GM12878 (cell line): Measurements from ENCODE around the gene SLC16A6. TPM values are rescaled to one million over a fixed set of nuclear protein-coding genes. Genes with fewer than 3 reads are reported as not detected.

Experiments used
- CHD2 ChIP-seq: IDR thresholded peaks from 2 replicates; pipeline ENCODE4 v1.6.1; 2011; ENCODE audit warnings: low read depth, low read length, improper control_type of control experiment, borderline replicate concordance
- EP300 ChIP-seq, 2 experiments: fragments of 150-350 bp in 1 of 2; IDR thresholded peaks; 2 replicates each; pipeline ENCODE4 v1.6.1; 2011 to 2012; ENCODE audit warnings: low read depth in 2 of 2, low read length in 2 of 2, borderline replicate concordance in 1 of 2, improper control_type of control experiment in 1 of 2, inconsistent platforms in 1 of 2; ENCODE audit not compliant: control insufficient read depth in 1 of 2
- GATAD2B ChIP-seq: fragments of 450-650 bp; conservative IDR thresholded peaks from 2 replicates; pipeline ENCODE4 v1.6.1; 2017; ENCODE audit warnings: low read depth, mild to moderate bottlenecking, moderate library complexity
- HCFC1 ChIP-seq: fragments of 150-350 bp; IDR thresholded peaks from 2 replicates; pipeline ENCODE4 v1.6.1; 2014; ENCODE audit warnings: low read length
- JUNB ChIP-seq: IDR thresholded peaks from 2 replicates; pipeline ENCODE4 v1.6.1; 2016; ENCODE audit warnings: antibody characterized with exemption, mild to moderate bottlenecking
- MTA3 ChIP-seq: IDR thresholded peaks from 2 replicates; pipeline ENCODE4 v1.6.1; 2012; ENCODE audit warnings: low read length, inconsistent platforms, borderline replicate concordance
- MXI1 ChIP-seq: fragments of 150-350 bp; IDR thresholded peaks from 2 replicates; pipeline ENCODE4 v1.6.1; 2011; ENCODE audit warnings: low read depth, mild to moderate bottlenecking, inconsistent platforms, low read length, improper control_type of control experiment
- NBN ChIP-seq: fragments of 450-650 bp; IDR thresholded peaks from 2 replicates; pipeline ENCODE4 v1.6.1; 2016
- NFXL1 ChIP-seq: fragments of 450-650 bp; IDR thresholded peaks from 2 replicates; pipeline ENCODE4 v1.6.1; 2017; ENCODE audit warnings: antibody characterized with exemption, mild to moderate bottlenecking, borderline replicate concordance
- NRF1 ChIP-seq: conservative IDR thresholded peaks from 2 replicates; pipeline ENCODE4 v1.6.1; 2011; ENCODE audit warnings: mild to moderate bottlenecking, low read depth, low read length, improper control_type of control experiment
- SPI1 ChIP-seq: IDR thresholded peaks from 2 replicates; pipeline ENCODE4 v1.6.1; 2011; ENCODE audit warnings: low read depth, mild to moderate bottlenecking, low read length, moderate library complexity, borderline replicate concordance; ENCODE audit not compliant: insufficient read depth
- TARDBP ChIP-seq: IDR thresholded peaks from 2 replicates; pipeline ENCODE4 v1.6.1; 2016; ENCODE audit warnings: borderline replicate concordance
- polyA plus RNA-seq, 11 experiments: library from polyadenylated mRNA; depleted of rRNA in 4 of 11; unstranded in 6 of 11; stranded (reverse) in 5 of 11; fragments of >200 nt; fragmentation: Nextera tagmentation in 4 of 11; fragmentation: Illumina TruSeq in 1 of 11; extraction: Ambion mirVana in 4 of 11; extraction: Trizol in 1 of 11; gene quantifications; 1 replicate in 1 of 11; 2 replicates in 10 of 11; pipeline versions ENCODE4 v1.2.1 to v1.2.3, GENCODE V29; 2011 to 2016; ENCODE audit warnings: inconsistent platforms in 2 of 11, missing spikeins in 2 of 11, low read depth in 1 of 11
- total RNA-seq, 4 experiments: library from RNA; depleted of rRNA in 3 of 4; stranded (reverse); fragments of >200 nt in 3 of 4; fragmentation: Illumina TruSeq in 1 of 4; extraction: Trizol in 1 of 4; gene quantifications; 2 replicates each; pipeline versions ENCODE4 v1.2.1 to v1.2.3, GENCODE V29; 2013 to 2021
- TF ChIP-seq, protein P1 (sequence below): fragments of 450-650 bp; IDR thresholded peaks from 2 replicates; pipeline ENCODE4 v1.6.1; 2018; ENCODE audit warnings: borderline replicate concordance, mild to moderate bottlenecking; ENCODE audit not compliant: partially characterized antibody
- TF ChIP-seq, protein P2 (sequence below): IDR thresholded peaks from 2 replicates; pipeline ENCODE4 v1.6.1; 2012; ENCODE audit warnings: low read length, inconsistent platforms
- TF ChIP-seq, protein P3 (sequence below): fragments of 450-650 bp; IDR thresholded peaks from 2 replicates; pipeline ENCODE4 v1.6.1; 2017; ENCODE audit warnings: mild to moderate bottlenecking
- TF ChIP-seq, protein P4 (sequence below): IDR thresholded peaks from 2 replicates; pipeline ENCODE4 v1.6.1; 2012; ENCODE audit warnings: low read depth, low read length, improper control_type of control experiment
- TF ChIP-seq, protein P5 (sequence below): IDR thresholded peaks from 2 replicates; pipeline ENCODE4 v1.6.1; 2011; ENCODE audit warnings: mild to moderate bottlenecking, low read depth, low read length, moderate library complexity; ENCODE audit not compliant: insufficient replicate concordance
- TF ChIP-seq, protein P6 (sequence below), 3 experiments: IDR thresholded peaks in 2 of 3; conservative IDR thresholded peaks in 1 of 3; 2 replicates each; pipeline ENCODE4 v1.5.1; 2011; ENCODE audit warnings: low read depth in 3 of 3, low read length in 3 of 3, mild to moderate bottlenecking in 3 of 3, control low read depth in 2 of 3, moderate library complexity in 2 of 3, inconsistent platforms in 1 of 3, mixed read lengths in 1 of 3; ENCODE audit not compliant: control insufficient read depth in 2 of 3, insufficient read depth in 1 of 3; ENCODE audit errors: extremely low read depth in 1 of 3

Gene SLC16A6
- total and polyA plus RNA-seq, 10 of the 15 experiments (the other 5 are each of a cell fraction or from before 2014, with no cell fraction given) = 2.4 to 8.8 (median 6.0) TPM

DNA sequence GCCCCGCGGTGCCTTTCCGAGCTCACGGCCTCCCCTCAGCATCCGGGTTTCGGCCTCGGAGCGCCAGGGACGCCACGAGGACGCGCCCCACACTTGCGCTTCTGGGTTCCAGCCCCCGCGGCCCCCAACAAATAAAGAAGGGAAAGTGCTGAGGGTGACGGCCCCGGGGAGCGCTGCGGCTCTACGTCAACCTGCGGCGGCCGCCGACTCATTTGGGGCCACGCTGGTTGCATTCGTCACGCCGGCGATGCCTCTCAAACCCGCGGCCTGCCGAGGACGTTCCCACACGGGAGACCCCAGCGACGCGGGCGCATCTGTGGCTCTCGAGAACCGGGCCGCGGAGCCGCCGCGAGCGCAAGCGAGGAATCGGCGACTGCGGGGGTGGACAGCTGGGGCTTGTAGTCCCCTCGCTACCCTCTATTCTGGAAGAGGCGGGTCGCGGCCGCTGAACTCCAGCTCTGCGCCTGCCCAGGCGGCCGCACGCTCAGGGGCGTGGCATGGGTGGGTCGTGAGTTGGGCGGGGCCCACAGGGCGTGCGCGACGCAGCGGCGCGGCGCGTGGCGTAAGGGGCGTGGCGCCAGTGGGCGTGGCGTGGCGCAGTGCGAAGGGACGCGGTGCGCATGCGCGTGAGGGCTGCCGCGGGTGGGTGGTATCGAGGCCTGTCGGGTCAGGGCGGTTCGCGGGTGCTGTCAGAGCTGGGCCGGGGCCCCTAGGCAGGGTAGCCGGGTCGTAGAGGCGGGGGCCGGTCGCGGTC lies 43.3 kb downstream of the SLC16A6 start, which contains the start of gene AMZ2 (continued):
- no peak for TF ChIP-seq MTA3
- TF ChIP-seq CHD2 = no peak
- peak; percentile 70 for TF ChIP-seq HCFC1
- no peak for TF ChIP-seq EP300 (IDR thresholded peaks at IDR 0.05; ENCODE audit: borderline replicate concordance in 1 of 2, control insufficient read depth in 1 of 2, low read depth in 2 of 2, low read length in 2 of 2)
- TF ChIP-seq, protein P1, sequence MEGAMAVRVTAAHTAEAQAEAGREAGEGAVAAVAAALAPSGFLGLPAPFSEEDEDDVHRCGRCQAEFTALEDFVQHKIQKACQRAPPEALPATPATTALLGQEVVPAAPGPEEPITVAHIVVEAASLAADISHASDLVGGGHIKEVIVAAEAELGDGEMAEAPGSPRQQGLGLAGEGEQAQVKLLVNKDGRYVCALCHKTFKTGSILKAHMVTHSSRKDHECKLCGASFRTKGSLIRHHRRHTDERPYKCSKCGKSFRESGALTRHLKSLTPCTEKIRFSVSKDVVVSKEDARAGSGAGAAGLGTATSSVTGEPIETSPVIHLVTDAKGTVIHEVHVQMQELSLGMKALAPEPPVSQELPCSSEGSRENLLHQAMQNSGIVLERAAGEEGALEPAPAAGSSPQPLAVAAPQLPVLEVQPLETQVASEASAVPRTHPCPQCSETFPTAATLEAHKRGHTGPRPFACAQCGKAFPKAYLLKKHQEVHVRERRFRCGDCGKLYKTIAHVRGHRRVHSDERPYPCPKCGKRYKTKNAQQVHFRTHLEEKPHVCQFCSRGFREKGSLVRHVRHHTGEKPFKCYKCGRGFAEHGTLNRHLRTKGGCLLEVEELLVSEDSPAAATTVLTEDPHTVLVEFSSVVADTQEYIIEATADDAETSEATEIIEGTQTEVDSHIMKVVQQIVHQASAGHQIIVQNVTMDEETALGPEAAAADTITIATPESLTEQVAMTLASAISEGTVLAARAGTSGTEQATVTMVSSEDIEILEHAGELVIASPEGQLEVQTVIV = no peak
- TF ChIP-seq, protein P2, sequence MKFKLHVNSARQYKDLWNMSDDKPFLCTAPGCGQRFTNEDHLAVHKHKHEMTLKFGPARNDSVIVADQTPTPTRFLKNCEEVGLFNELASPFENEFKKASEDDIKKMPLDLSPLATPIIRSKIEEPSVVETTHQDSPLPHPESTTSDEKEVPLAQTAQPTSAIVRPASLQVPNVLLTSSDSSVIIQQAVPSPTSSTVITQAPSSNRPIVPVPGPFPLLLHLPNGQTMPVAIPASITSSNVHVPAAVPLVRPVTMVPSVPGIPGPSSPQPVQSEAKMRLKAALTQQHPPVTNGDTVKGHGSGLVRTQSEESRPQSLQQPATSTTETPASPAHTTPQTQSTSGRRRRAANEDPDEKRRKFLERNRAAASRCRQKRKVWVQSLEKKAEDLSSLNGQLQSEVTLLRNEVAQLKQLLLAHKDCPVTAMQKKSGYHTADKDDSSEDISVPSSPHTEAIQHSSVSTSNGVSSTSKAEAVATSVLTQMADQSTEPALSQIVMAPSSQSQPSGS = no peak
- no peak for TF ChIP-seq SPI1
- TF ChIP-seq, protein P3, sequence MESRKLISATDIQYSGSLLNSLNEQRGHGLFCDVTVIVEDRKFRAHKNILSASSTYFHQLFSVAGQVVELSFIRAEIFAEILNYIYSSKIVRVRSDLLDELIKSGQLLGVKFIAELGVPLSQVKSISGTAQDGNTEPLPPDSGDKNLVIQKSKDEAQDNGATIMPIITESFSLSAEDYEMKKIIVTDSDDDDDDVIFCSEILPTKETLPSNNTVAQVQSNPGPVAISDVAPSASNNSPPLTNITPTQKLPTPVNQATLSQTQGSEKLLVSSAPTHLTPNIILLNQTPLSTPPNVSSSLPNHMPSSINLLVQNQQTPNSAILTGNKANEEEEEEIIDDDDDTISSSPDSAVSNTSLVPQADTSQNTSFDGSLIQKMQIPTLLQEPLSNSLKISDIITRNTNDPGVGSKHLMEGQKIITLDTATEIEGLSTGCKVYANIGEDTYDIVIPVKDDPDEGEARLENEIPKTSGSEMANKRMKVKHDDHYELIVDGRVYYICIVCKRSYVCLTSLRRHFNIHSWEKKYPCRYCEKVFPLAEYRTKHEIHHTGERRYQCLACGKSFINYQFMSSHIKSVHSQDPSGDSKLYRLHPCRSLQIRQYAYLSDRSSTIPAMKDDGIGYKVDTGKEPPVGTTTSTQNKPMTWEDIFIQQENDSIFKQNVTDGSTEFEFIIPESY = no peak
- peak; percentile 71; the same call in 1 of the 2 replicates for TF ChIP-seq GATAD2B
- TF ChIP-seq, protein P4, sequence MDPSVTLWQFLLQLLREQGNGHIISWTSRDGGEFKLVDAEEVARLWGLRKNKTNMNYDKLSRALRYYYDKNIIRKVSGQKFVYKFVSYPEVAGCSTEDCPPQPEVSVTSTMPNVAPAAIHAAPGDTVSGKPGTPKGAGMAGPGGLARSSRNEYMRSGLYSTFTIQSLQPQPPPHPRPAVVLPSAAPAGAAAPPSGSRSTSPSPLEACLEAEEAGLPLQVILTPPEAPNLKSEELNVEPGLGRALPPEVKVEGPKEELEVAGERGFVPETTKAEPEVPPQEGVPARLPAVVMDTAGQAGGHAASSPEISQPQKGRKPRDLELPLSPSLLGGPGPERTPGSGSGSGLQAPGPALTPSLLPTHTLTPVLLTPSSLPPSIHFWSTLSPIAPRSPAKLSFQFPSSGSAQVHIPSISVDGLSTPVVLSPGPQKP = 0 out of 2 replicates have a peak, but pooled peaks have one; percentile 30
- TF ChIP-seq, protein P5, sequence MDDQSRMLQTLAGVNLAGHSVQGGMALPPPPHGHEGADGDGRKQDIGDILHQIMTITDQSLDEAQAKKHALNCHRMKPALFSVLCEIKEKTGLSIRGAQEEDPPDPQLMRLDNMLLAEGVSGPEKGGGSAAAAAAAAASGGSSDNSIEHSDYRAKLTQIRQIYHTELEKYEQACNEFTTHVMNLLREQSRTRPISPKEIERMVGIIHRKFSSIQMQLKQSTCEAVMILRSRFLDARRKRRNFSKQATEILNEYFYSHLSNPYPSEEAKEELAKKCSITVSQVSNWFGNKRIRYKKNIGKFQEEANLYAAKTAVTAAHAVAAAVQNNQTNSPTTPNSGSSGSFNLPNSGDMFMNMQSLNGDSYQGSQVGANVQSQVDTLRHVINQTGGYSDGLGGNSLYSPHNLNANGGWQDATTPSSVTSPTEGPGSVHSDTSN = peak; percentile 17
- TF ChIP-seq NBN = no peak
- peak; percentile 91 for TF ChIP-seq NRF1
- TF ChIP-seq MXI1 = peak; percentile 7; the same call in 1 of the 2 replicates
- no peak for TF ChIP-seq NFXL1
- no peak for TF ChIP-seq TARDBP
- no peak for TF ChIP-seq JUNB
- TF ChIP-seq, protein P6, sequence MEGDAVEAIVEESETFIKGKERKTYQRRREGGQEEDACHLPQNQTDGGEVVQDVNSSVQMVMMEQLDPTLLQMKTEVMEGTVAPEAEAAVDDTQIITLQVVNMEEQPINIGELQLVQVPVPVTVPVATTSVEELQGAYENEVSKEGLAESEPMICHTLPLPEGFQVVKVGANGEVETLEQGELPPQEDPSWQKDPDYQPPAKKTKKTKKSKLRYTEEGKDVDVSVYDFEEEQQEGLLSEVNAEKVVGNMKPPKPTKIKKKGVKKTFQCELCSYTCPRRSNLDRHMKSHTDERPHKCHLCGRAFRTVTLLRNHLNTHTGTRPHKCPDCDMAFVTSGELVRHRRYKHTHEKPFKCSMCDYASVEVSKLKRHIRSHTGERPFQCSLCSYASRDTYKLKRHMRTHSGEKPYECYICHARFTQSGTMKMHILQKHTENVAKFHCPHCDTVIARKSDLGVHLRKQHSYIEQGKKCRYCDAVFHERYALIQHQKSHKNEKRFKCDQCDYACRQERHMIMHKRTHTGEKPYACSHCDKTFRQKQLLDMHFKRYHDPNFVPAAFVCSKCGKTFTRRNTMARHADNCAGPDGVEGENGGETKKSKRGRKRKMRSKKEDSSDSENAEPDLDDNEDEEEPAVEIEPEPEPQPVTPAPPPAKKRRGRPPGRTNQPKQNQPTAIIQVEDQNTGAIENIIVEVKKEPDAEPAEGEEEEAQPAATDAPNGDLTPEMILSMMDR (IDR thresholded peaks at IDR 0.05 in 2 of 3, conservative IDR thresholded peaks at IDR 0.05 in 1 of 3; ENCODE audit: control insufficient read depth in 2 of 3, extremely low read depth in 1 of 3, insufficient read depth in 1 of 3, low read depth in 3 of 3, low read length in 3 of 3) = no peak
